MG63 (cell line): ENCODE results near the gene ZNF286A. TPM values are rescaled to one million over a fixed set of nuclear protein-coding genes. Genes with fewer than 3 reads are reported as not detected.
"Not testable (repeated sequence)": the region's sequence is repeated elsewhere in the genome, so short reads cannot be mapped to it uniquely, and the experiment has no call there.

Source experiments
- DNase-seq: peaks from one replicate; pipeline ENCODE4 v3.0.0-alpha.2; 2020
- H3K27me3 ChIP-seq: fragments of 250-450 bp; sonication (Bioruptor Pico); 2 replicates; pipeline ENCODE4 v1.5.1; 2020; ENCODE audit warnings: mild to moderate bottlenecking, moderate library complexity
- H3K36me3 ChIP-seq: fragments of 250-450 bp; sonication (Bioruptor Pico); 2 replicates; pipeline ENCODE4 v1.5.1; 2020; ENCODE audit warnings: mild to moderate bottlenecking, moderate library complexity
- H3K4me3 ChIP-seq: fragments of 250-450 bp; sonication (Bioruptor Pico); 2 replicates; pipeline ENCODE4 v1.5.1; 2020; ENCODE audit warnings: mild to moderate bottlenecking, moderate library complexity
- H3K9me3 ChIP-seq: fragments of 250-450 bp; sonication (Bioruptor Pico); 2 replicates; pipeline ENCODE4 v1.5.1; 2020; ENCODE audit warnings: mild to moderate bottlenecking, moderate library complexity
- total RNA-seq: library from RNA; depleted of rRNA; stranded (reverse); fragments of >200 nt; shearing (Covaris generic); gene quantifications from 2 replicates; pipeline ENCODE4 v1.2.3, GENCODE V29; 2014; ENCODE audit warnings: low replicate concordance; rRNA removed

Gene ZNF286A
- total RNA-seq, 1 experiment from 2014 or later, result 7.2 TPM

GRCh38 chr17:15740570-15741120 is 41.1 kb downstream of the ZNF286A start:
- no peaks in the 10 kb centered on the region for H3K36me3 ChIP-seq
- H3K4me3 ChIP-seq, result no peak overlapping the region
- no peaks in the 10 kb centered on the region for H3K9me3 ChIP-seq
- H3K27me3 ChIP-seq, result no peaks in the 10 kb centered on the region
- DNase-seq, result no peak

GRCh38 chr17:15741624-15742023 is 42.1 kb downstream of the ZNF286A start:
- H3K36me3 ChIP-seq, result no peaks in the 10 kb centered on the region
- no peaks in the 10 kb centered on the region for H3K9me3 ChIP-seq
- no peak for DNase-seq
- H3K27me3 ChIP-seq, result no peaks in the 10 kb centered on the region
- no peak overlapping the region for H3K4me3 ChIP-seq

GRCh38 chr17:15742051-15742795 is 42.7 kb downstream of the ZNF286A start:
- no peak overlapping the region for H3K4me3 ChIP-seq
- no peaks in the 10 kb centered on the region for H3K27me3 ChIP-seq
- H3K36me3 ChIP-seq, result no peaks in the 10 kb centered on the region
- H3K9me3 ChIP-seq, result no peaks in the 10 kb centered on the region
- DNase-seq, result no peak

- no peak for DNase-seq
- no peaks in the 10 kb centered on the region for H3K36me3 ChIP-seq
- H3K27me3 ChIP-seq, result no peaks in the 10 kb centered on the region
- no peak overlapping the region for H3K4me3 ChIP-seq
- no peaks in the 10 kb centered on the region for H3K9me3 ChIP-seq
Observed at GRCh38 chr17:15742921-15743320, 43.4 kb downstream of the ZNF286A start.

- Histone ChIP-seq H3K27me3 (no peaks in the 10 kb centered on the region), H3K4me3 (no peak overlapping the region), H3K36me3 (no peaks in the 10 kb centered on the region), H3K9me3 (no peaks in the 10 kb centered on the region)
- DNase-seq, result no peak
Observed at GRCh38 chr17:15744074-15744676, 44.6 kb downstream of the ZNF286A start.

GRCh38 chr17:15744885-15745284 is 45.3 kb downstream of the ZNF286A start:
- no peaks in the 10 kb centered on the region for H3K9me3 ChIP-seq
- H3K36me3 ChIP-seq, result no peaks in the 10 kb centered on the region
- no peaks in the 10 kb centered on the region for H3K27me3 ChIP-seq
- no peak overlapping the region for H3K4me3 ChIP-seq
- DNase-seq, result no peak

GRCh38 chr17:15749403-15749802 is 49.9 kb downstream of the ZNF286A start:
- H3K36me3 ChIP-seq, H3K4me3 ChIP-seq, DNase-seq, H3K9me3 ChIP-seq, H3K27me3 ChIP-seq: not testable (repeated sequence)

- not testable (repeated sequence) for H3K4me3 ChIP-seq, H3K9me3 ChIP-seq, H3K27me3 ChIP-seq, DNase-seq, H3K36me3 ChIP-seq
Observed at GRCh38 chr17:15768865-15769533, 69.4 kb downstream of the ZNF286A start.

Other genes with a start within 250 kb of the ZNF286A start
- gene CDRT4, start 232.1 kb upstream of the ZNF286A start, total RNA-seq, result 2.9 TPM in 1 of 2 replicates, not detected in the other
- gene TVP23C, start 136.3 kb upstream of the ZNF286A start, total RNA-seq, result 5.7 and 8.8 TPM in 2 replicates
- gene FBXW10B, start 80.0 kb upstream of the ZNF286A start, total RNA-seq, result 0.59 TPM in 1 of 2 replicates, not detected in the other
- 13.3 and 32.4 TPM in 2 replicates for gene TRIM16, start 15.4 kb upstream of the ZNF286A start, total RNA-seq
- not detected in 2 replicates for gene TBC1D26, start 32.5 kb downstream of the ZNF286A start, total RNA-seq
- gene ADORA2B, start 245.4 kb downstream of the ZNF286A start, total RNA-seq, result 16.0 and 24.5 TPM in 2 replicates